Liver (tissue), 9 donors: ENCODE results near the gene MRPL3. TPM values are rescaled to one million over a fixed set of nuclear protein-coding genes. Genes with fewer than 3 reads are reported as not detected.

ENCODE experiments used
- DNase-seq: peaks from one replicate; pipeline ENCODE4 v3.0.0-alpha.2; 2017; ENCODE audit warnings: low spot score
- H3K27ac ChIP-seq, 2 donors: one replicate each; pipeline ENCODE4 v1.7.0; 2013; ENCODE audit warnings: inconsistent platforms in 2 of 2, low read length in 2 of 2, control low read depth in 1 of 2, low read depth in 1 of 2, mild to moderate bottlenecking in 1 of 2
- H3K27me3 ChIP-seq, 4 donors: one replicate each; pipeline versions ENCODE4 v1.6.1 to v1.7.0; 2013; ENCODE audit warnings: low read length in 3 of 4, inconsistent platforms in 1 of 4, mild to moderate bottlenecking in 1 of 4, moderate library complexity in 1 of 4; ENCODE audit not compliant: control insufficient read depth in 4 of 4, insufficient read depth in 4 of 4
- H3K36me3 ChIP-seq, 4 donors: one replicate each; pipeline versions ENCODE4 v1.6.1 to v1.7.0; 2013; ENCODE audit warnings: low read length in 3 of 4, mild to moderate bottlenecking in 3 of 4, low read depth in 1 of 4, moderate library complexity in 1 of 4; ENCODE audit not compliant: control insufficient read depth in 4 of 4, insufficient read depth in 3 of 4
- H3K4me1 ChIP-seq, 4 donors: one replicate each; pipeline versions ENCODE4 v1.6.1 to v1.7.0; 2013; ENCODE audit warnings: low read length in 3 of 4, mild to moderate bottlenecking in 3 of 4, moderate library complexity in 1 of 4; ENCODE audit not compliant: control insufficient read depth in 4 of 4, insufficient read depth in 4 of 4
- H3K4me3 ChIP-seq, 3 donors: one replicate each; pipeline versions ENCODE4 v1.6.1 to v1.7.0; 2013; ENCODE audit warnings: low read length in 3 of 3, control low read depth in 1 of 3, low read depth in 1 of 3, mild to moderate bottlenecking in 1 of 3
- H3K9ac ChIP-seq, 2 donors: one replicate each; pipeline ENCODE4 v1.7.0; 2013; ENCODE audit warnings: low read length in 2 of 2, mild to moderate bottlenecking in 2 of 2, moderate library complexity in 2 of 2, control low read depth in 1 of 2, low read depth in 1 of 2
- H3K9me3 ChIP-seq, 4 donors: one replicate each; pipeline versions ENCODE4 v1.6.1 to v1.7.0; 2013; ENCODE audit warnings: low read length in 3 of 4; ENCODE audit not compliant: control insufficient read depth in 4 of 4
- ATF3 ChIP-seq: IDR thresholded peaks from 2 replicates; pipeline ENCODE4 v1.6.1; 2016; ENCODE audit warnings: antibody characterized with exemption
- CTCF ChIP-seq: fragments of 150-350 bp; IDR thresholded peaks from 2 replicates; pipeline ENCODE4 v1.5.1; 2017; ENCODE audit warnings: improper control_type of control experiment, low read depth, low read length; ENCODE audit not compliant: missing input control
- EGR1 ChIP-seq, 2 donors: IDR thresholded peaks; 2 replicates each; pipeline ENCODE4 v1.6.1; 2016 to 2018; ENCODE audit warnings: antibody characterized with exemption in 2 of 2, low read depth in 2 of 2
- FOXA1 ChIP-seq: IDR thresholded peaks from 2 replicates; pipeline ENCODE4 v1.6.1; 2016; ENCODE audit warnings: antibody characterized with exemption
- FOXA2 ChIP-seq: IDR thresholded peaks from 2 replicates; pipeline ENCODE4 v1.6.1; 2016; ENCODE audit warnings: antibody characterized with exemption
- GABPA ChIP-seq, 2 donors: IDR thresholded peaks in 1 of 2; conservative IDR thresholded peaks in 1 of 2; 2 replicates each; pipeline ENCODE4 v1.6.1; 2016; ENCODE audit warnings: antibody characterized with exemption in 2 of 2, mild to moderate bottlenecking in 1 of 2, moderate library complexity in 1 of 2
- HNF4A ChIP-seq, 2 donors: conservative IDR thresholded peaks; 2 replicates each; pipeline ENCODE4 v1.6.1; 2016; ENCODE audit warnings: antibody characterized with exemption in 2 of 2, mild to moderate bottlenecking in 2 of 2
- HNF4G ChIP-seq: IDR thresholded peaks from 2 replicates; pipeline ENCODE4 v1.6.1; 2016; ENCODE audit warnings: antibody characterized with exemption
- JUND ChIP-seq, 2 donors: IDR thresholded peaks; 2 replicates each; pipeline ENCODE4 v1.6.1; 2016; ENCODE audit warnings: antibody characterized with exemption in 2 of 2
- MAX ChIP-seq: IDR thresholded peaks from 2 replicates; pipeline ENCODE4 v1.6.1; 2016; ENCODE audit warnings: antibody characterized with exemption
- NR2F2 ChIP-seq: IDR thresholded peaks from 2 replicates; pipeline ENCODE4 v1.6.1; 2016; ENCODE audit warnings: antibody characterized with exemption
- RAD21 ChIP-seq, 2 donors: IDR thresholded peaks; 2 replicates each; pipeline ENCODE4 v1.6.1; 2016; ENCODE audit warnings: antibody characterized with exemption in 2 of 2, mild to moderate bottlenecking in 2 of 2
- REST ChIP-seq: IDR thresholded peaks from 2 replicates; pipeline ENCODE4 v1.6.1; 2016; ENCODE audit warnings: antibody characterized with exemption, mild to moderate bottlenecking
- RXRA ChIP-seq, 2 donors: IDR thresholded peaks; 2 replicates each; pipeline ENCODE4 v1.6.1; 2017 to 2018; ENCODE audit warnings: antibody characterized with exemption in 2 of 2, mild to moderate bottlenecking in 1 of 2
- SP1 ChIP-seq: IDR thresholded peaks from 2 replicates; pipeline ENCODE4 v1.6.1; 2018; ENCODE audit warnings: antibody characterized with exemption, mild to moderate bottlenecking
- TAF1 ChIP-seq: conservative IDR thresholded peaks from 2 replicates; pipeline ENCODE4 v1.6.1; 2016; ENCODE audit warnings: antibody characterized with exemption, mild to moderate bottlenecking
- YY1 ChIP-seq: IDR thresholded peaks from 2 replicates; pipeline ENCODE4 v1.6.1; 2016; ENCODE audit warnings: antibody characterized with exemption, mild to moderate bottlenecking
- ZBTB33 ChIP-seq: IDR thresholded peaks from 2 replicates; pipeline ENCODE4 v1.6.1; 2016; ENCODE audit warnings: antibody characterized with exemption
- polyA plus RNA-seq, 2 donors: library from polyadenylated mRNA; stranded (reverse) in 1 of 2; unstranded in 1 of 2; fragments of 200-250 nt in 1 of 2; fragments of >200 nt in 1 of 2; fragmentation: Nextera tagmentation in 1 of 2; extraction: Ambion mirVana in 1 of 2; gene quantifications; one replicate each; pipeline versions ENCODE4 v1.2.1 to v1.2.3, GENCODE V29; 2013 to 2015
- total RNA-seq, 2 donors: library from RNA; depleted of rRNA; stranded (reverse); fragments of >200 nt; gene quantifications; one replicate each; pipeline ENCODE4 v1.2.3, GENCODE V29; 2014
- donor health status: healthy.
- donor health status: healthy.
- donor health status: healthy.
- donor health status: healthy.
- donor health status: healthy.

Gene MRPL3
- total and polyA plus RNA-seq, 4 donors, result 35.7 to 52.9 (median 47.6) TPM

GRCh38 chr3:131474115-131474514 lies 28.7 kb downstream of the MRPL3 start:
- no peak for TF ChIP-seq ATF3
- TF ChIP-seq GABPA (IDR thresholded peaks at IDR 0.05 in 1 of 2, conservative IDR thresholded peaks at IDR 0.05 in 1 of 2), result no peak
- no peak for TF ChIP-seq RXRA (IDR thresholded peaks at IDR 0.05)
- no peak for TF ChIP-seq CTCF
- no peak for TF ChIP-seq NR2F2
- no peak for TF ChIP-seq YY1
- TF ChIP-seq FOXA1, result no peak
- TF ChIP-seq HNF4A (conservative IDR thresholded peaks at IDR 0.05), result no peak
- TF ChIP-seq RAD21 (IDR thresholded peaks at IDR 0.05), result no peak
- TF ChIP-seq TAF1, result no peak
- TF ChIP-seq ZBTB33, result no peak
- TF ChIP-seq MAX, result no peak
- TF ChIP-seq SP1, result no peak
- no peak for TF ChIP-seq HNF4G
- TF ChIP-seq JUND (IDR thresholded peaks at IDR 0.05), result no peak
- no peak for TF ChIP-seq FOXA2
- no peak for TF ChIP-seq REST
- no peak for TF ChIP-seq EGR1 (IDR thresholded peaks at IDR 0.05; ENCODE audit: low read depth in 2 of 2)
- Histone ChIP-seq H3K27me3 (no peaks in the 10 kb centered on the region), H3K9me3 (no peaks in the 10 kb centered on the region), H3K36me3 (peaks cover 0 to 18% (median 11%) of the 10 kb centered on the region in 4 donors), H3K4me3 (no peak overlapping the region), H3K4me1 (peaks cover 0 to 4% (median 0%) of the 10 kb centered on the region in 4 donors), H3K27ac (no peak overlapping the region), H3K9ac (no peak overlapping the region)
- DNase-seq, result no peak
